Measurements from ENCODE around the gene FOXJ3.

DNA sequence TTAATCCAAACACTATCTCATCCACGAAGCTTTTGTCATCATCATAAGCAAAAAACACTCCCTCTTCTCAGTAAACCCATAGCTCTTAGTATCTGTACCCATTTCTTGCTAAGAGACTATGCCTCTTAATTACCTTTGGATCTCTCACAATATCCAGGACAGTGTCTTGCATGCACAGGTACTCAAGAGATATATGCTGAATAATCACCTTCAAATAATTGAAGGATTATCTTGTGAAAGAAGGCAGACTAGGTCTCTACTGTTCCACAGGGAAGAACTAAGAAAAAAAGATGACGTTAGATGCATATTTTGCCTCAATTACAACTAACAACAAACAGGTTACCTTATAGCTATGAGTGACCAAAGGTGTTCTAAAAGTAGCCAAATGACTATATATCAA lies 11.5 kb downstream of the FOXJ3 start:
- no peak for TF ChIP-seq EZH2phosphoT487 (IDR thresholded peaks at IDR 0.05; ENCODE audit: insufficient read depth, low read depth)
- TF ChIP-seq EZH2 (IDR thresholded peaks at IDR 0.05; ENCODE audit: insufficient read depth, poor library complexity, severe bottlenecking): no peak

Measured in GM23248 (cell line).